Ascending aorta (tissue), 2 donors: Measurements from ENCODE around the gene MORN2. TPM values are rescaled to one million over a fixed set of nuclear protein-coding genes. Genes with fewer than 3 reads are reported as not detected.

Experiments
- DNase-seq, 2 donors: peaks; one replicate each; pipeline ENCODE4 v3.0.0-alpha.2; 2019; ENCODE audit warnings: low spot score in 2 of 2
- H3K27ac ChIP-seq, 2 donors: fragments of 200-600 bp; sonication (generic); one replicate each; pipeline ENCODE4 v1.5.1; 2016 to 2017; ENCODE audit warnings: mild to moderate bottlenecking in 1 of 2
- H3K27me3 ChIP-seq: fragments of 200-600 bp; sonication (generic); one replicate; pipeline ENCODE4 v1.5.1; 2017
- H3K36me3 ChIP-seq, 2 donors: fragments of 200-600 bp; sonication (generic); one replicate each; pipeline ENCODE4 v1.5.1; 2016
- H3K4me1 ChIP-seq, 2 donors: fragments of 200-600 bp; sonication (generic); one replicate each; pipeline ENCODE4 v1.5.1; 2016 to 2017; ENCODE audit warnings: mild to moderate bottlenecking in 1 of 2
- H3K4me3 ChIP-seq, 2 donors: fragments of 200-600 bp; sonication (generic); one replicate each; pipeline ENCODE4 v1.5.1; 2016 to 2017; ENCODE audit warnings: mild to moderate bottlenecking in 1 of 2
- H3K9me3 ChIP-seq, 2 donors: fragments of 200-600 bp; sonication (generic); one replicate each; pipeline ENCODE4 v1.5.1; 2016
- intact Hi-C: fragments of 100-400 bp; cut with DNase I; formaldehyde crosslinking; loops from one replicate; pipeline ENCODE4 v1.15.1; 2023
- total RNA-seq: library from RNA; depleted of rRNA; stranded (reverse); fragments of >200 nt; gene quantifications from one replicate; pipeline ENCODE4 v1.1.0, GENCODE V29; 2016
- TF ChIP-seq, protein P1 (sequence below), 3 experiments: fragments of 200-600 bp in 2 of 3; fragments of 450-650 bp in 1 of 3; sonication (generic) in 2 of 3; IDR thresholded peaks; one replicate each; pipeline ENCODE4 v1.5.1; 2016 to 2019; ENCODE audit warnings: antibody characterized with exemption in 3 of 3, mild to moderate bottlenecking in 1 of 3, moderate library complexity in 1 of 3

Gene MORN2
- total RNA-seq, 1 donor from 2014 or later = not detected

DNA sequence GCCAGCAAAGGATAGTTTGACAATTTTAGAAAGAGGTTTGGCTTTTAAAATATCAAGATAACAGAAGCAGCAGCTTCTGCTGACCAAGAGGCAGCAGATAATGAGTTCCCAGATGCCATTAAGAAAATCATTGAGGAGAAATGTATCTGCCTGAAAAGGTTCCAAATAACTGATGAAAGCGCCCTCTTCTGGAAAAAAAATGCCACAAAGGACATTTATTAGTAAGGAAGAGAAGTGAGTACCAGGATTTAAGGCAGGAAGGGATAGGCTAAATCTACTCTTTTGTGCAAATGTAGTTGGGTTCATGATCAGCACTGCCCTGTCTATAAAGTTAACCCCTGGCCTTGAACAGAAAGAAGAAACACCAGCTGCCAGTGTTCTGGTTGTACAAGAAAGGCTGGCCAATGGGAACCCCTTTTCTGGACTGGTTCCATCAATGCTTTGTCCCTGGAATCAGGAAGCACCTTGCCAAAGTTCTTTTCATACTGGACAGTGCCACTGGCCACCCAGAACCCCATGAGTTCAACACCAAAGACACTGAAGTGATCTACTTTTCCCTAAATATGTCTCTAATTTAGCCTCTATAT, 40.7 kb upstream of the MORN2 start:
- TF ChIP-seq, protein P1, sequence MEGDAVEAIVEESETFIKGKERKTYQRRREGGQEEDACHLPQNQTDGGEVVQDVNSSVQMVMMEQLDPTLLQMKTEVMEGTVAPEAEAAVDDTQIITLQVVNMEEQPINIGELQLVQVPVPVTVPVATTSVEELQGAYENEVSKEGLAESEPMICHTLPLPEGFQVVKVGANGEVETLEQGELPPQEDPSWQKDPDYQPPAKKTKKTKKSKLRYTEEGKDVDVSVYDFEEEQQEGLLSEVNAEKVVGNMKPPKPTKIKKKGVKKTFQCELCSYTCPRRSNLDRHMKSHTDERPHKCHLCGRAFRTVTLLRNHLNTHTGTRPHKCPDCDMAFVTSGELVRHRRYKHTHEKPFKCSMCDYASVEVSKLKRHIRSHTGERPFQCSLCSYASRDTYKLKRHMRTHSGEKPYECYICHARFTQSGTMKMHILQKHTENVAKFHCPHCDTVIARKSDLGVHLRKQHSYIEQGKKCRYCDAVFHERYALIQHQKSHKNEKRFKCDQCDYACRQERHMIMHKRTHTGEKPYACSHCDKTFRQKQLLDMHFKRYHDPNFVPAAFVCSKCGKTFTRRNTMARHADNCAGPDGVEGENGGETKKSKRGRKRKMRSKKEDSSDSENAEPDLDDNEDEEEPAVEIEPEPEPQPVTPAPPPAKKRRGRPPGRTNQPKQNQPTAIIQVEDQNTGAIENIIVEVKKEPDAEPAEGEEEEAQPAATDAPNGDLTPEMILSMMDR (IDR thresholded peaks at IDR 0.05) = peak in 1 of 3 experiments; percentile 27
- no peak overlapping the region for H3K27ac ChIP-seq
- no peak for DNase-seq
- no peaks in the 10 kb centered on the region for H3K27me3 ChIP-seq
- H3K4me1 ChIP-seq = no peaks in the 10 kb centered on the region
- no peak overlapping the region for H3K4me3 ChIP-seq
- H3K36me3 ChIP-seq = peaks cover 28 to 38% of the 10 kb centered on the region in 2 donors
- intact Hi-C loops = no loop called here
- H3K9me3 ChIP-seq = no peaks in the 10 kb centered on the region

GRCh38 chr2:38835990-38836389, 39.8 kb upstream of the MORN2 start:
- Histone ChIP-seq H3K36me3 (peaks cover 28 to 37% of the 10 kb centered on the region in 2 donors), H3K9me3 (no peaks in the 10 kb centered on the region), H3K4me1 (no peaks in the 10 kb centered on the region), H3K27me3 (no peaks in the 10 kb centered on the region), H3K27ac (no peak overlapping the region), H3K4me3 (no peak overlapping the region)
- TF ChIP-seq, protein P1 (IDR thresholded peaks at IDR 0.05) = no peak
- intact Hi-C loops = no loop called here
- no peak for DNase-seq

- TF ChIP-seq, protein P1 (IDR thresholded peaks at IDR 0.05) = no peak
- intact Hi-C loops = no loop called here
These were observed 39.0 kb upstream of the MORN2 start for GRCh38 chr2:38836791-38837190.

GRCh38 chr2:38850045-38850444, 25.7 kb upstream of the MORN2 start:
- H3K36me3 ChIP-seq = peaks cover 35 to 36% of the 10 kb centered on the region in 2 donors
- DNase-seq = no peak
- TF ChIP-seq, protein P1 (IDR thresholded peaks at IDR 0.05) = no peak
- no peak overlapping the region for H3K4me3 ChIP-seq
- no peaks in the 10 kb centered on the region for H3K9me3 ChIP-seq
- H3K4me1 ChIP-seq = no peaks in the 10 kb centered on the region
- H3K27me3 ChIP-seq = no peaks in the 10 kb centered on the region
- H3K27ac ChIP-seq = no peak overlapping the region
- intact Hi-C loops = no loop called here

More at GRCh38 chr2:38836791-38837190, 39.0 kb upstream of the MORN2 start:
- no peaks in the 10 kb centered on the region for H3K4me1 ChIP-seq
- no peak overlapping the region for H3K4me3 ChIP-seq
- no peak overlapping the region for H3K27ac ChIP-seq
- H3K9me3 ChIP-seq = no peaks in the 10 kb centered on the region
- H3K36me3 ChIP-seq = peaks cover 28 to 35% of the 10 kb centered on the region in 2 donors
- no peaks in the 10 kb centered on the region for H3K27me3 ChIP-seq
- DNase-seq = no peak

DNA sequence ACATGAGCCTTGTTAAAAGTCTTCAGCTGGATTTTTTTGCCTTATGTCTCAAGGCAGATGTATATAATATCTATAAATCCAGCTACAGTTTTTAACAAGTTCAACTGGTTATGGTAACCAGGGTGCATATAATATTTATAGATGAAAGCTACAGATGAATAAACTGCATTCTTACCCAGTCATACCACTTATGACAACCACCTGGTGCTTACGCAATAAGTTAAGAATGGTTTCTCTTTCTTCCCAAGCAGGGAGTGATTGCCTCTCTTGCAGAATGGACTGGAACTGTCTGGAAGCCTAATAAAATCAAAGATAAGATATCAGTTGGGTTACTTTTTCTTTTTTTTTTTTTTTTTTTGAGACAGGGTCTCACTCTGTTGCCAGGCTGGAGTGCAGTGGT, 19.6 kb upstream of the MORN2 start:
- TF ChIP-seq, protein P1 (IDR thresholded peaks at IDR 0.05) = no peak
- H3K4me1 ChIP-seq = no peaks in the 10 kb centered on the region
- H3K27me3 ChIP-seq = no peaks in the 10 kb centered on the region
- DNase-seq = no peak
- no peaks in the 10 kb centered on the region for H3K9me3 ChIP-seq
- intact Hi-C loops = no loop called here
- H3K27ac ChIP-seq = no peak overlapping the region
- H3K4me3 ChIP-seq = no peak overlapping the region
- peaks cover 42 to 76% of the 10 kb centered on the region in 2 donors for H3K36me3 ChIP-seq

GRCh38 chr2:38862476-38862875, 13.3 kb upstream of the MORN2 start:
- Histone ChIP-seq H3K27me3 (no peaks in the 10 kb centered on the region), H3K4me1 (no peaks in the 10 kb centered on the region), H3K36me3 (peaks cover 38 to 74% of the 10 kb centered on the region in 2 donors), H3K4me3 (no peak overlapping the region), H3K27ac (no peak overlapping the region), H3K9me3 (no peaks in the 10 kb centered on the region)
- no peak for DNase-seq
- intact Hi-C loops = no loop called here
- TF ChIP-seq, protein P1 (IDR thresholded peaks at IDR 0.05) = no peak
